Natural killer cell treated with Interleukin-12 subunit alpha and Interleukin-12 subunit beta and Interleukin-15 and Interleukin-18, amount 100 ng/mL, for 72 hours (primary cell): ENCODE data around the gene CACNA1A. TPM values are rescaled to one million over a fixed set of nuclear protein-coding genes. Genes with fewer than 3 reads are reported as not detected.

ENCODE experiments used
- ATAC-seq, 2 donors: fragments of 150-1000 bp; cut with Tn5 transposase in 1 of 2; sonication (Bioruptor Pico), chemical (Tn5 transposase) in 1 of 2; 2 replicates each; pipeline ENCODE4 v1.10.0; 2021
- DNase-seq: peaks from one replicate; pipeline ENCODE4 v3.0.0; 2022; ENCODE audit warnings: low spot score
- H3K27ac Mint-ChIP-seq, 2 donors: 1 replicate in 1 of 2; 2 replicates in 1 of 2; pipeline ENCODE4 v1.8.0; 2022; ENCODE audit warnings: mixed read lengths in 2 of 2, mild to moderate bottlenecking in 1 of 2, moderate library complexity in 1 of 2
- H3K27me3 Mint-ChIP-seq, 2 donors: 1 replicate in 1 of 2; 2 replicates in 1 of 2; pipeline ENCODE4 v1.8.0; 2022; ENCODE audit warnings: mixed read lengths in 2 of 2
- H3K36me3 Mint-ChIP-seq: one replicate; pipeline ENCODE4 v1.8.0; 2022; ENCODE audit warnings: mixed read lengths
- H3K4me1 Mint-ChIP-seq, 2 donors: 1 replicate in 1 of 2; 2 replicates in 1 of 2; pipeline ENCODE4 v1.8.0; 2022; ENCODE audit warnings: low read depth in 2 of 2, mixed read lengths in 2 of 2, mild to moderate bottlenecking in 1 of 2
- H3K4me3 Mint-ChIP-seq: one replicate; pipeline ENCODE4 v1.8.0; 2022; ENCODE audit warnings: mixed read lengths
- H3K9me3 Mint-ChIP-seq: 2 replicates; pipeline ENCODE4 v1.8.0; 2022; ENCODE audit warnings: mixed read lengths
- total RNA-seq, 2 donors: library from RNA; stranded (reverse); gene quantifications; one replicate each; pipeline ENCODE4 v1.2.3, GENCODE V29; 2022

The CACNA1A gene
- total RNA-seq, 2 donors from 2014 or later = 0.26 to 0.86 TPM

DNA sequence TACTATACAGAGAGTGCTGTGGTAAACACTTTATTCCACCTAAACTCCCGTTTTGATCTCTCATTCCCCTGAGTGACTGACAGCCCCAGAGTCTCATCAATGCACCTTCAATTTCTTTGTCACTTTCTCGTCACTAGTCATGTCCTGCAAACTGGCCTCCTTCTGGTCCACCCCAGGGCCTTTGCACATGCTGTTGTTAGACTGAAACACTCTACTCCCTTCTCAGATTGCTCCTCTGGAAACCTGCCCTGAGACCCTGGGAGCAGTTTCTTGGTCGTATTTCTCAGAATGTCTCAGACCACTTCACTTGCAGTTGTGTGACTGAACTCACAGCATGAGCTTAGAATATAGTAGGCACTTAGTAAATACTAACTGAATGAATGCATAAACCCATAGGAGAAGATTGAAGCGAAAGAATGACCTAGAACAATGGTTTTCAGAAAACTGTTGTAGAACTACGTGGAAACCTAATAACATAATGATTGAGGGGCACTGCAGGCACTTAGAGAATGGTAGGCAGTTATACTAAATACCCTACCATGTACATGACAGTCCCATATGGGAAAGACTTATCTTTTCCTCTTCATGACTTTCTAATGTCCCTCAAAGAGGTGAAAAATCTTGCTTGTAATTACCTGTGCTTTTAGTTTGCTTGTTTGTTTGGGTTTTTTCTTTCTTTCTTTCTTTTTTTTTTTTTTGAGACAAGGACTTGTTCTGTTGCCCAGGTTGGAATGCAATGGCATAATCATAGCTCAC, 211.3 kb downstream of the CACNA1A start:
- ATAC-seq = no peak
- no peak for DNase-seq
- H3K4me3 Mint-ChIP-seq = no peak overlapping the region
- no peaks in the 10 kb centered on the region for H3K36me3 Mint-ChIP-seq
- no peak overlapping the region for H3K27ac Mint-ChIP-seq
- H3K9me3 Mint-ChIP-seq = no peaks in the 10 kb centered on the region
- peaks cover 18 to 25% of the 10 kb centered on the region in 2 donors for H3K27me3 Mint-ChIP-seq
- no peaks in the 10 kb centered on the region for H3K4me1 Mint-ChIP-seq

DNA sequence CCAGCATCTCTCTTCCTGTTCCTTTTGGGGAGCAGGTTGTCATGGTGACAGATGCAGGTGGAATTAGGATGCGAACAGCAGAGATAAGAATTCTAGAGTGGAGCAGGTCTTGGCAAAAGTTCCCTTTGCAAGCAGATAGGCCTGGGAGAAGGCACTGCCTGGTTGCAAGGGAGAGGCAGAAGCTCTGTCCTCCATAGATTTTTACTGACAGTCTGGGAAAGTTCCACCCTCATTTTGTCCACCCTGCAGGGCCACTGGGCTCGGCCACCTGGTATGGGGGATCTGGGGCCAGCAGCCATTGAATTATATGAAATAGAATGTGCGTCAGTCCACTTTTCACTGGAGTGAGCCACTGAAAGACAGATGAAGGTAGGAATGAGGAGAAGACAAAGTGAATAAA, 214.4 kb downstream of the CACNA1A start:
- Mint-ChIP-seq H3K4me3 (no peak overlapping the region), H3K9me3 (no peaks in the 10 kb centered on the region), H3K27me3 (peaks cover 10 to 15% of the 10 kb centered on the region in 2 donors), H3K27ac (no peak overlapping the region), H3K36me3 (no peaks in the 10 kb centered on the region), H3K4me1 (no peaks in the 10 kb centered on the region)
- DNase-seq = no peak
- no peak for ATAC-seq

DNA sequence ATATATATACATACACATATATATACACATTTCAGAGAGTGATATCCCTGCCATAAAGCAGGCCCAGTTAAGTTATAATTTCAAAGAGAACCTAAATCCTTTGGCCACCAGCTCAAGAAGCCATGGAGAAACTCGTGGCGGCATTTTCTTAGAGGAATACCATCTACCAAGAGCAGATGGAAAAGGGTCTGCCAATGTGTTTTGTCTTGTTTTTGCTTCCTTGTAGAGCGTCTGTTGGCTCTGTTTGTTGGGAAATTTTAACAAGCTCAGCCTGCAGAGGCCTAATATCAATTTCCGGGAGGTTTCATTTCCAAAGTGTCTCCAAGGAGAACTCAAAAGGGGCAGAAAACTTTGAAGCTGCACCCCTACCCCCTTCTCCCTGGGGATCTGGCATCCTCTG, 215.5 kb downstream of the CACNA1A start:
- no peak for DNase-seq
- Mint-ChIP-seq H3K4me1 (no peaks in the 10 kb centered on the region), H3K4me3 (no peak overlapping the region), H3K27me3 (peaks cover 10% of the 10 kb centered on the region in 2 donors), H3K36me3 (no peaks in the 10 kb centered on the region), H3K9me3 (no peaks in the 10 kb centered on the region), H3K27ac (no peak overlapping the region)
- ATAC-seq = no peak

DNA sequence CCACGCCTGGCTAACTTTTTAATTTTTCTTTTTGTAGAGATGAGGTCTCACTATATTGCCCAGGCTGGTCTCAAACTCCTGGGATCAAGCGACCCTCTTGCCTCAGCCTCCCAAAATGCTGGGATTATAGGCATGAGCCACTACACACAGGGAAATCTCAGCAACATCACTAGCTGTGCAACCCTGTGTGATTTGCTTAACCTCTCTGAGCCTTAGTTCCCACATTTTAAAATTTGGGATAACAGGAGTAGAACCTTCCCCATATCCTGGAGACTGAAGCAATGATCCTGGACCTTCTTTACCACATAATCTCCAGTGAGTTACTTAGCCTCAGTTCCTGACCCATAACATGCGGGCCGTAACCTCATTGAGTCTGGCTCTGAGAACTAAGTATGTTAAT, 217.0 kb downstream of the CACNA1A start:
- no peak overlapping the region for H3K4me3 Mint-ChIP-seq
- H3K9me3 Mint-ChIP-seq = no peaks in the 10 kb centered on the region
- H3K36me3 Mint-ChIP-seq = no peaks in the 10 kb centered on the region
- DNase-seq (no peak), ATAC-seq (no peak)
- no peak overlapping the region for H3K27ac Mint-ChIP-seq
- H3K27me3 Mint-ChIP-seq = peaks cover 0 to 8% of the 10 kb centered on the region in 2 donors
- no peaks in the 10 kb centered on the region for H3K4me1 Mint-ChIP-seq

DNA sequence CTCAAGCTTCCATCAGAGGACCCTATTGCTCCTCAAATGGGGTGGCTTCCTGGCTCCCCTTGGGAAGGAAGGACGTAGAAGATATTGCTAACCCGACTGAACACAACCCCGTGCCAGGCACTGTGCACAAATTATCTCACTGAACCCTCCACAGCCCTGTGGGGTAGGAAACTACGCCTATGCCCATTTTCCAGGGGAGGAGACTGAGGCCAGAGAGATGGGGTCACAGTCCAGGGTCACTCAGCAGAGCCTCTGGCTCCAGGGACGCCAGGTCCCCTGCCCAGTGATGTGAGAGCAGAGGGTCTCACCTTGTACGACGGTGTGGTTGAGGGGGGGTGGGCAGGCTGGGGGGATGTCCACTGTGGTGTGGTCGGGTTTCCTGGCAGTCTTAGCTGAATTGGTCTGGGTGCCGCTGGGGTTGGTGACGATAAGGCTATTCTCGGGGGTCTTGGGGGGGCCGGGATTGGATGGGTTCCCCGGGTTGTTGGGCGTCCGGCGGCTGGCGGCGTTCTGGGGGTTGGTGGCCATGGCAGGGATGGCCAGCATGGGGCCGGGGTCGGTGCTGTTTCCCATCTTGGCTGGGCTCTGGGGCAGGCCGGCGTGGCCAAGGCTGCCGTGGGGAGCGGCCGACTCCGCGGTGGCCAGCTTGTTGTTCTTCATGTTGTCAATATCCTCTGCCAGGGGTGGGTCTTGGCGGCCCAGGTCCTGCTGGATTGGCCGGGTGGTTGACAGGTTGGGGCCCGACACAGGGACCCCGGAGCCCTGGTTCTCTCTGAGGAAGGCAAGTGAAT, 219.9 kb downstream of the CACNA1A start:
- Mint-ChIP-seq H3K4me3 (no peak overlapping the region), H3K36me3 (no peaks in the 10 kb centered on the region), H3K27me3 (peaks cover 0 to 4% of the 10 kb centered on the region in 2 donors), H3K27ac (no peak overlapping the region), H3K9me3 (no peaks in the 10 kb centered on the region), H3K4me1 (no peaks in the 10 kb centered on the region)
- peak in 1 of 2 donors; percentile 29 for ATAC-seq
- no peak for DNase-seq

DNA sequence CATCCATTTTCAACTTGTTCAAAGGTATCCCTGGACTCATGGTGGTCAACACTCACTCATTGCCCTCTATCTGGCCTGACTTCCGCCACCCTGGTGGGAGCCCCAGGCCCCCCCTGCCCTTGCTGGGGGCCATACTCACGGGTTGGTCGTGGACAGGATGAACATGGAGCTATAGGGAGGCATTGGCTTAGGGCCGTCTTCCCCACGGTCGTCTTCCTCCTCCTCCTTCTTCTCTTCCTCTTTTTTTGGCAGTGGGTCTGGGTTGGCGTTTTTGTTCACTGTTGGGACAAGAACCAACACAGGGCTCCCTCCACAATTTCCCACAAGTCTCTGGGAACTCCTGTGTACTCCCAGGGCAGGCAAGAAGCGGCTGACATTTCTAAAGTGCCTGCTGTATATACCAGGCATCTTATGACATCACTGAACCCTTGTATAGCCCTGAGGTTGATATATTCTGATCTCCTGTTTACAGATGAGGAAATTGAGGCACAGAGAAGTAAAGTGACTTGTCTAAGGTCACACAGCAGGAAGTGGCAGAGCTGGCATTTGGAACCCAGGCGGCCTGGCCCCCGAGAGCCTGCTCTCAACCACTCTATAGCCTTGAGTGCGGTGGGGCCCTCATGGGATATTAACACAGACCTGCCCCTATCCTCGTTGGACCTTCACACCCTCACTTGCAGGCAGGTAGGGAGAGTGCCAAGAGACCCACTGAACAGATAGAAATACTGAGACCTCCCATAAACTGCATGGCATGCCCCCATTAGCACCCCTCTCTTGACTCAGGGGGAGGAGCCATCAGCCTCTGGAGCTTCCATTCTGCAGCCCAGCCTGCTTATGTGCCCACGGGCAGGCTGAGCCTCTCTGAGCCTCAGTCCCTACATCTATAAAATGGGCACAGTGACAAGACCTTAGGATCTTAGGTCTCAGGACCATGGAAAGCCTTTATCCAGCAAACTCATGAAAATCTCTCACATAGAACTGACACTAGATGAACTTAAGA, 221.1 kb downstream of the CACNA1A start:
- no peaks in the 10 kb centered on the region for H3K9me3 Mint-ChIP-seq
- DNase-seq (no peak), ATAC-seq (no peak)
- no peaks in the 10 kb centered on the region for H3K4me1 Mint-ChIP-seq
- H3K27me3 Mint-ChIP-seq = peaks cover 0 to 4% of the 10 kb centered on the region in 2 donors
- H3K27ac Mint-ChIP-seq = no peak overlapping the region
- H3K36me3 Mint-ChIP-seq = no peaks in the 10 kb centered on the region
- H3K4me3 Mint-ChIP-seq = no peak overlapping the region

DNA sequence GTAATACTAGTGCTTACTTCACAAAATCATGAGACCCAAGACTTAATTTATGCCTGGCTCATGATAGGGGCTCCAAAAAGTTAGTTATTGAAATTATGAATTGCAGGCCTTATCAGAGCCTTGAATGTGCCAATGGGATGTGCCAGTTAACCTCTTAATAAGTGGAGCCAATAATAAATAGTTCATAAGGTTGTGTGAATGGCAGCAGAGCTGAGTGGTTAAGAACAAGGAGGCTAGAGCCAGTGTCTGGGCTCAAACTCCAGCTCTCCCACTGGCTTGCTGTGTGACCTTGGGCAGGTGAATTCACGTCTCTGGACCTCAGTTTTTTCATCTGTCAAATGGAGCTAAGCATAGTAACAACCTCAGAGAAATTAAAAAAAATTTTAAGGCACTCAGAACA, 222.4 kb downstream of the CACNA1A start:
- H3K4me1 Mint-ChIP-seq = no peaks in the 10 kb centered on the region
- peaks cover 0 to 7% of the 10 kb centered on the region in 2 donors for H3K27me3 Mint-ChIP-seq
- H3K4me3 Mint-ChIP-seq = no peak overlapping the region
- H3K9me3 Mint-ChIP-seq = no peaks in the 10 kb centered on the region
- DNase-seq (no peak), ATAC-seq (no peak)
- no peaks in the 10 kb centered on the region for H3K36me3 Mint-ChIP-seq
- H3K27ac Mint-ChIP-seq = no peak overlapping the region

DNA sequence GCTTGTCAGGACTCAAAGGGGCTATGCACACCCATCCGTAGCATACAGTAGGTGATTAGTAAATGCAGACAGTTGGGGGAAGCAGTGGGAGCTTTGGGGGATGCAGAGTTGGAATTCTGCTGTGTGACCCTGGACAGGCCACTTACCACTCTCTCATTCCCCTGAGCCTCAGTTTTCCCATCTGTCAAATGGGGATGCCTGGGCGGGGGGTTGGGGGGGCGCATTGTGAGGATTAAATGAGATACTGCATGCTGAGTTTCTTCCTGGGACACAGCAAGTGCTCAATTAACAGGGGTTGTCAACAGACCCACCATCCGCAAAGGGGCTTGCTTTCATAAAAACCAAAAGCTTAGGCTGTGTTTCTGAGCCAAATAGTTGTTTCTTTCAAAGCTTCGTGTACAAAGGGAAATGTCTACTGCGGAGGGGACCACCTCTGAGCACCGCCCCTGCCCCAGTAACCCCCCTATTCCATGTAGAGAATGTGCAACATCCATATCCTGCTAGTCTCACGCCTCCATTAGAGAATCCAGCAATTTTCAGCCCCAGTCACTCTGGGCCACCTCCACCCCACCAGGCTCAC, 223.7 kb downstream of the CACNA1A start:
- H3K4me1 Mint-ChIP-seq = peaks cover 7 to 8% of the 10 kb centered on the region in 2 donors
- DNase-seq (no peak), ATAC-seq (no peak)
- peaks cover 0 to 4% of the 10 kb centered on the region in 2 donors for H3K27me3 Mint-ChIP-seq
- no peak overlapping the region for H3K27ac Mint-ChIP-seq
- no peak overlapping the region for H3K4me3 Mint-ChIP-seq
- H3K36me3 Mint-ChIP-seq = no peaks in the 10 kb centered on the region
- no peaks in the 10 kb centered on the region for H3K9me3 Mint-ChIP-seq

DNA sequence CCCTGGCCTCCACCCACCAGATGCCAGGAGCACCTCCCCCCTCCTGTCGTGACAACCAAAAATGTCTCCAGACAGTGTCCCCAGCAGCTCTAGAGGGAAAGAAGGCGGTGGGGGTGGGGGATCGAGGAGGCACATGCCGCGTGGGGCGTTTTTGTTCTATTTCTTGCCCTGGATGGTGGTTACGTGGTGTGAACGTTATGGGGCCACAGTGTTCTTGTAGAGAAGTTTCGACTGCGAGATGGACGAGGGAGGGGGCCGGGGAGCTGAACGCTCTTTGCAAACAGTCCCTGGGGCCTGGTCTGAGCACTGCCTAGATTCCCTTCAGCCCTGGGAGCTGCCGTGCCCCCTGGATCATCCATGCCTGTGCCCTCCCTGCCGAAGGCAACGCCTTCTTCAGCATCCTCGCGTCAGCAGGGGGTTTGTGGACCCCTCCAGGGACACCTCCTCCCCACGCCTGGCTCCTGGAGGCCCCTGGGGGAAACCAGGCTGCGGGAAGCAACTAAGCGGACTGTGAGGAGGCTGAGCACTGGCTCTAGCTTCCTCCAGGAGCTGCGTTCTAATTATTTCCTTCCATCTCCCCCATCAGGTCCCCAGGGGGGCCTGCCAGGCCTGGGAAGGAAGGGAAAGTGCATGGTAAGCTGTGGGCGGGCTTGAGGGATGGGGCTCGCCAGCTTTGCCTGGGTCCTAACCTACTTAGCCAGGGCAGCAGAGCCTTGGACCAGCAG, 224.6 kb downstream of the CACNA1A start:
- no peak for DNase-seq
- Mint-ChIP-seq H3K4me3 (no peak overlapping the region), H3K36me3 (no peaks in the 10 kb centered on the region), H3K4me1 (peaks cover 7 to 15% of the 10 kb centered on the region in 2 donors), H3K27me3 (peaks cover 0 to 4% of the 10 kb centered on the region in 2 donors), H3K9me3 (no peaks in the 10 kb centered on the region), H3K27ac (no peak overlapping the region)
- no peak for ATAC-seq

DNA sequence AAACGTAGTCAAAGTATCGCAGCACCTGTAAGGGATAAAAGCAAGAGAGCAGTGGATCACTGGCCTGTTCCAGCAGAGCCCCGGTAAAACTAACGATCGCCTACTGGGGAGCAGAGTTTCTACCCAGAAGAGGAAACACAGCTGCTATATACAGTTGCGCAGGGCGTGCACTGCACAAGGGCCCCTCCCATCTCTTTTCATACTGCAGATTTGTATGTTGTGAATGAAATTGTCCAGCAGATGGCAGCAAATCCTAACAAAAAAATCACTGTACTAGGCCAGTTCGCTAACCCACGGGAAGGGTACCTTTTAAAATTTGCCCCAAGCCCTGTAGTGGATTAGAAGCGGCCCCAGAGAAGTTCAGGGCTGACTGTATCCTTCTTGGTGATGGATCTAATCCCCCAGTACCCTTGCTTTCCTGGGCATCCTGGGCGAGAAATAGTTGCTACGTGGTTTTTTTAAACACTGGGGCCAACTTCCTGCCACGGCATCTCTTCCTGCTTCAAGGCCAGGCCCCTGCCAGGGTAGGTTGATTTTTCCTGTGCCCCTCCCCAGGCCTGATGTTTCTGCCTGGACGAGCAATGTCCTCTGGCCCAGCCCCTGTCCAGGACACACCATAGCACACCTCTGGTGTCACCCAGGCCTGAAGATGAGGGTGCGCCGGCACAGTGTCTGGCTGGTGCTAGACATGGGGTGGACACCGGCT, 229.0 kb downstream of the CACNA1A start:
- peak; percentile 81 for DNase-seq
- Mint-ChIP-seq H3K4me1 (peaks cover 7 to 15% of the 10 kb centered on the region in 2 donors), H3K36me3 (no peaks in the 10 kb centered on the region), H3K4me3 (peak overlapping the region; percentile 39), H3K27me3 (peaks cover 0 to 2% of the 10 kb centered on the region in 2 donors), H3K27ac (peak overlapping the region; percentile 73 to 83), H3K9me3 (no peaks in the 10 kb centered on the region)
- peak; percentile 92 for ATAC-seq

DNA sequence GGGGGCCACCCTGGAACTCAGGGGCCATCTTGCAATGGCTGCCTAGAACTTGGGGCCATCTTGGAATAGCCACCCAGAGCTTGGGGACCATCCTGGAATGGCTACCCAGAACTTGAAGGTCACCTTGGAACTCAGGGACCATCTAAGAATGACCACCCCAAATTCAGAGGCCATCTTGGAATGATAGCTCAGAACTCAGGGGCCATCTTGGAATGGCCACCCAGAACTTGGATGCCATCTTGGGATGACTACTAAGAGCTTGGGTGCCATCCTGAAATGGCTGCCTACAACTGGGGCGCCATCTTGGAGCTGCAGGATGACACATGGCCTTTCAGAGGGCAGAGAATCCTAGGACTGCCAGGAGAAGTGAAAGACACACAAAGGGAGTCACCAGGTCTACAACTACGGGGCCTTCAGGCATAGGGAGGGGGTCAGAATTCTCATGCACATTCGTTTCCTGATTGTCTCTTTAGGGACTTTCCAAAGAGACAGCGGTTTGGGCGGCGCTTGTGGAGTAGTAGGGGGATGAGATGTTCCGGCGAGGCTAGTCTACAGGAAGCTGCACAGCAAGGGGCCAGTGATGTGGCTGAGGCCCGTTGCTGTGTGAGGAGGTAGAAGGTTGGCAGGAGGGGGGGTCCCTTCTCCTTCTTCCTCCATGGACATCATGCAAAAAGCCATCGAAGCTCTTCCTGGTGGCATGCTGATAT, 231.1 kb downstream of the CACNA1A start:
- no peaks in the 10 kb centered on the region for H3K9me3 Mint-ChIP-seq
- ATAC-seq (no peak), DNase-seq (no peak)
- H3K4me1 Mint-ChIP-seq = peaks cover 7 to 15% of the 10 kb centered on the region in 2 donors
- H3K36me3 Mint-ChIP-seq = no peaks in the 10 kb centered on the region
- peak overlapping the region in 1 of 2 donors; percentile 8 for H3K27ac Mint-ChIP-seq
- H3K27me3 Mint-ChIP-seq = peaks cover 0 to 2% of the 10 kb centered on the region in 2 donors
- H3K4me3 Mint-ChIP-seq = no peak overlapping the region
